GM19463 (cell line): ENCODE measurements around the gene ADH1B.
"Not testable (repeated sequence)": the region's sequence is repeated elsewhere in the genome, so short reads cannot be mapped to it uniquely, and the experiment has no call there.

Source experiments
- ATAC-seq: cut with Tn5 transposase; IDR thresholded peaks from one replicate; pipeline ENCODE4 v1.9.1; 2021; ENCODE audit warnings: mild to moderate bottlenecking, moderate library complexity; ENCODE audit not compliant: unreplicated experiment

ADH1B gene

GRCh38 chr4:99321241-99322191 is at the start of gene ADH1B:
TSS of gene ADH1B (minus strand) at chr4:99321401. CDS start at chr4:99321331, 70 bp downstream.
- ATAC-seq = no peak

- not testable (repeated sequence) for ATAC-seq
These were observed 46.6 kb upstream of the ADH1B start for GRCh38 chr4:99367817-99368216.

GRCh38 chr4:99366491-99366890 is 45.3 kb upstream of the ADH1B start:
- no peak for ATAC-seq

DNA sequence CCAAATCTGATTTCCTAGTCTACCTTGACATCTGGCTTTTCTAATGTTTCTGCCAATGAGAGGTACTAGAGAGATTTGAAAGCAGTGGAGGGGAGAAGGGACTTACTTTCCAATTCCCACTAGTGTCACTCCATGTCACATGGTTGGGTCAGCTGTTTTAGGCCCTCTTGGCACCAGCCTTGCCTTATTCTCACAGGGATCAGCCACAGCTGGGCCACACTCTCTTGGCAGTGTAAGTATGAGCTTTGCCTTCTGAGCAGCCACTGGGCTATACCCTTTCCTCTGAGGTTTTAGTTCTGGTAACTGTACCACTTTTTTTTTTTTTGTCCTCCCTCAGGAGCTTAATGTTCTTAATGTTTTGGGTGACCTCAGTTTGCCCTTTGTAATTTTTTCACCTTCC is 41.6 kb upstream of the ADH1B start:
- no peak for ATAC-seq

GRCh38 chr4:99361899-99362275 is 40.7 kb upstream of the ADH1B start:
- ATAC-seq = no peak

GRCh38 chr4:99361268-99361898 is 40.2 kb upstream of the ADH1B start:
- ATAC-seq = no peak

DNA sequence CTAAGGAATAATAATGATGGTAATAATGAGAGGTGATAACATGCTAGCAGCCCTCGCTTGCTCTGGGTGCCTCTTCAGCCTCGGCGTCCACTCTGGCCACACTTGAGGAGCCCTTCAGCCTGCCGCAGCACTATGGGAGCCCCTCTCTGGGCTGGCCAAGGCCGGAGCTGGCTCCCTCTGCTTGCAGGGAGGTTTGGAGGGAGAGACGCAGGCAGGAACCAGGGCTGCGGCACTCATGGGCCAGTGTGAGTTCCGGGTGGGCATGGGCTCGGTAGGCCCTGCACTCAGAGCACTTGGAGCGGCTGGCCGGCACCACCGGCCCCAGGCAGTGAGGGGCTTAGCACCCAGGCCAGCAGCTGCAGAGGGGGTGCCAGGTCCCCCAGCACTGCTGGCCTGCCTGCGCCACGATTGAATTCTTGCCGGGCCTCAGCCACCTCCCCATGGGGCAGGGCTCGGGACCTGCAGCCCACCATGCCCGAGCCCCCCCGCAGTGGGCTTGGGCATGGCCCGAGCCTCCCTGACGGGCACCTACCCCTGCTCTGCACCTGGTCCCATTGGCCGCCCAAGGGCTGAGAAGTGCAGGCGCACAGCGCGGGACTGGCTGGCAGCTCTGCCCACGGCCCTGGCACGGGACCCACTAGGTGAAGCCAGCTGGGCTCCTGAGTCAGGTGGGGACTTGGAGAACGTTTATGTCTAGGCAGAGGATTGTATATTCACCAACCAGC is 38.4 kb upstream of the ADH1B start:
- ATAC-seq = no peak

GRCh38 chr4:99357948-99358347 is 36.7 kb upstream of the ADH1B start:
- ATAC-seq = no peak

DNA sequence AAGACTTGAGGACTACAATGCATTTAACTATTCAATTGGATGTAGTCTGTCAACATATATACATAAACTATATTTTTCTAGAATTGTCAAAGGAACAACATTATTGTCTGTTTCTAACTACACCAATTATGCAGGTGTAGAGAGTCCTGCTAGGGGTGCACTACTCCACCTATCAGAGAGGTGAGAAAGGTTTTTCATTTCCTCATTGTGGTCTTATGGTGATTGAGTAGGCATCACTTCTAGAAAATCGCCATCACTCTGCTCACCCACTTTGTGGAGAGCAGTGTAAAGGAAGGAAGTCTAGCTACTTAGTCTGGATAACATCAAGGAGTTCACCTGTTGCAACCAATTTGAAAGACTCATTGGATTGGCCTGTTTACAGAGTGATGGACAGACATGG is 35.8 kb upstream of the ADH1B start:
- peak; percentile 69 for ATAC-seq

DNA sequence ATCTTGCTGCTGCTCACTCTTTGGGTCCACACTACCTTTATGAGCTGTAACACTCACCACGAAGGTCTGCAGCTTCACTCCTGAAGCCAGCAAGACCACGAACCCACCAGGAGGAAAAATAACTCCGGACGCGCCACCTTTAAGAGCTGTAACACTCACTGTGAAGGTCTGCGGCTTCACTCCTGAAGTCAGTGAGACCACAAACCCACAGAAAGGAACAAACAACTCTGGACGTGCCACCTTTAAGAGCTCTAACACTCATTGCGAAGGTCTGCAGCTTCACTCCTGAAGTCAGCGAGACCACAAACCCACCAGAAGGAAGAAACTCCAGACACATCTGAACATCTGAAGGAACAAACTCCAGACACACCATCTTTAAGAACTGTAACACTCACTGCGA is 34.9 kb upstream of the ADH1B start:
- not testable (repeated sequence) for ATAC-seq

- no peak for ATAC-seq
These were observed 31.7 kb upstream of the ADH1B start, which contains the start of gene ADH1C for GRCh38 chr4:99352602-99353537. TSS of gene ADH1C (minus strand) at chr4:99352746. CDS start at chr4:99352675, 71 bp downstream.

- no peak for ATAC-seq
These were observed 30.3 kb upstream of the ADH1B start for GRCh38 chr4:99351487-99351886.

DNA sequence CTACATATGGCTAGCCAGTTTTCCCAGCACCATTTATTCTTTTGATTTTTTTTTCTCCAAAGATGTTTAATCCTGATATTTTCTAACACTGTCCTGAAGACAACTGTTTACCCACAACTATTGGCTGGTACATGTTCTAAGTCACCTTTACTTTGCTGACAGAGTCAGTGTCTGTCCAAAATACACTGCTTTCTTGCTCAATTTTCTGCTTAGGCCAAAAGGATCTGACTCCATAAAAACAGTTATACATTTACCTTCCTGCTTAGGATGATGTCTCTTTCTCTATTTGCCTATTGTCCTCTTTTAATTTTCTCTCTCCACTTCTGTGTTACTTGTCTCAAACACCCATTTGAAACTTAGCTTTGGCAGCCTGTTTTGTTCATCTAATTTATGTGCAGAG is 28.1 kb upstream of the ADH1B start:
- no peak for ATAC-seq

- ATAC-seq = not testable (repeated sequence)
These were observed 21.4 kb upstream of the ADH1B start for GRCh38 chr4:99342624-99343023.

- ATAC-seq = no peak
These were observed 20.2 kb upstream of the ADH1B start for GRCh38 chr4:99341426-99341825.

DNA sequence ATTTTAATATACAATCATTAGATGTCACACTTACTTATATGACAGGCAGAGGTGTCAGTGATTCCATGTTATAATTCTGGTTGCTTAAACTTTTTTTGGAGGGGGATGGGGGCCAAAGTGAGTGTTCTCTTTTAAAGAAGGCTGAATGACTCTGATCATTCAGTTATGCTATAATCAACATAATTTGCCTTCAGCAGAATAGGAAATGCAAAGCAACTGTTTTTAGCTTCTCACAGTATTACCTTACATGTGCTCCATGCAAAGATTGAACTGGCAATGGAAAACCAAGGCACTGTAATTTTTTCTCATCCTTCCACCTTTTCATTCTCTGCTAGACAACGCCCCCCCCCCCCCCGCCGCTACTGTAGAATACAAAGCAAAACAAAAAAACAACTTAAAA is 18.0 kb upstream of the ADH1B start:
- no peak for ATAC-seq

DNA sequence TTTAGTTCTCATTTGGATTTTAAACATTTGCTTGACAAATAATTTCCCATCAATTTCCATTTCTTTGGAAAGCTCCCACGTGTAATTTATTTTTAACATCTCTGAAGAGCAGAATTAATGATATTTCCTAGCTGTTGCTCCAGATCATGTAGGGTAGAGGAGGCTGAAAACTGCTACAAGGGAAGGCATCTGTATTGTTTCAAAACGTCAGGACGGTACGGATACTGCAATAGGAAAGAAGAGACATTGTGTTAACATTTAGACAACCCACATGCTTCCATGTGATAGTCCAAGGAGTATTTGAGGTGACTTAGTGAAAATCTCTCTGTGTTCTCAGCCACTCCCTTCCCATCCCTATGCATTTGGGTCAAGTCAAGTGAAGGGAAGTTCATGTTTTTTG is 15.4 kb upstream of the ADH1B start:
- ATAC-seq = no peak

DNA sequence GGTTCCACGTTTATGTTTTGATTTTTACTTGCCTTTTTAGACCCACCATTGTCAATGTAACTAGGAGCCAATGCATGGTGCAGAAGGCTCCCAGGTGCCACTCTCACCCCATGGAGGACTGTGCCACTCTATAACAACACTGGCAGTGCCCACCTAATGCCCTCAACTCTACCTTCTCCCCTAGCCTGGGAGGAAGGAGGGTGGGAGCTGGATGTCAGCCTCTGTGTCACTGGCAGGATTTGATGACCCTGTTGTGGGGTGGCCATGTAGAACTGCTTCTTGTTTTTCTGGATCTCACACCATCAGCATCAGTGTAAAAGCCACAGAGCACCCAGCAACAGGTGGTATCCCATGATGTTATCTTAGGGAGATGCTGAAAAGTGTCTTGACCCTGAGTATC is 13.7 kb upstream of the ADH1B start:
- ATAC-seq = no peak

DNA sequence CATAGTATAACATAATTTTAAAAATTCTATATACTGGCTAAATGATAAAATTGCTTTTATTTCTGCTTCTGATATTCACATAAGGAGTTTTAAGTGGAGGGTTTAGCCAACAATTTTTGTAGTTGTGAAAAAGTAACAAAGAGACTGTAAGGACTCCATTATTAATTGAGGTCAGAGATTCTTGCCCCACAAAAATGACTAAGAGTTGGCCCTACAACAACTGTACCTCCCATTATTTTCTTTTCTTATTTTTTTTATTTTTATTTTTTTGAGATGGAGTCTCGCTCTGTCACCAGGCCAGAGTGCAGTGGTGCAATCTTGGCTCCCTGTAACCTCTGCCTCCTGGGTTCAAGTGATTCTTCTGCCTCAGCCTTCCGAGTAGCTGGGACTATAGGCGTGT is 9.4 kb upstream of the ADH1B start:
- ATAC-seq = no peak

GRCh38 chr4:99329876-99330275 is 8.7 kb upstream of the ADH1B start:
- no peak for ATAC-seq
